Panc1 (cell line): Measurements from ENCODE around the gene WT1.

Experiments
- CTCF ChIP-seq: fragments of 450-650 bp; IDR thresholded peaks from 2 replicates; pipeline ENCODE4 v1.5.1; 2017; ENCODE audit warnings: mild to moderate bottlenecking
- POLR2AphosphoS5 ChIP-seq: IDR thresholded peaks from 2 replicates; pipeline ENCODE4 v1.6.1; 2012; ENCODE audit warnings: mild to moderate bottlenecking, low read depth, low read length, moderate library complexity

DNA sequence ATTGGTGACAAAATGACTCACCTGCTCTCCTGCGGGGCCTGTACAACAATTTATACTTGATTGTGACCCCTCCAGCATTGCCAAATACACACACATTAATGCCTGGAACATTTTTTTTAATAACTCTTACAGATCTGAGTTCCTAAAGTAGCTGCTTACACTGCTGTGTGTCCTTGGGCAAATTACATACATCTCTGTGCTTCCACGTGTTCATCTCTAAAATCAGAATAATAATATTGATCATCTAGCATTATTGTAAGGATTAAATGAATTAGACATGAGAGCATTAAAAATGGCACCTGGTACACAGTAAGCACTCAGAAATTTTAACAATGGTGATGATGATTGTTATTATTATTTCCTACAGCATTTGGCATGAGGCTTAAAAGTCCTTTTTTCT is 21.5 kb upstream of the WT1 start:
- TF ChIP-seq CTCF = no peak
- TF ChIP-seq POLR2AphosphoS5 = no peak
